MM.1S (cell line): ENCODE data around the gene RSPH4A.
A peak's percentile ranks its signal among the peaks of the same experiment; 100 is the strongest.

Source experiments
- CTCF ChIP-seq: fragments of 300-600 bp; sonication (generic); IDR thresholded peaks from 2 replicates; pipeline ENCODE4 v1.5.1; 2016; ENCODE audit warnings: antibody characterized with exemption, low read length, mixed read lengths
- EZH2 ChIP-seq: fragments of 300-600 bp; sonication (generic); optimal IDR thresholded peaks from 2 replicates; pipeline ENCODE3; 2017; ENCODE audit warnings: low read depth, mild to moderate bottlenecking, antibody characterized with exemption, low read length, mixed read lengths

- TF ChIP-seq CTCF (peak; percentile 28), EZH2 (no peak)
Observed at GRCh38 chr6:116616737-116617053, 416 bp downstream of the RSPH4A start.
